ENCODE measurements around the gene TP53RK. TPM values are rescaled to one million over a fixed set of nuclear protein-coding genes. Genes with fewer than 3 reads are reported as not detected.

TP53RK gene
- total RNA-seq, 4 donors from 2014 or later = 20.2 to 49.6 (median 36.1) TPM

GRCh38 chr20:46674253-46675083 is 14.8 kb downstream of the TP53RK start:
- WGBS, 2 donors = 58 to 65% methylated on average over 14 of the region's 14 CpGs
- intact Hi-C loops (cut with DNase I) = no loop called here
- Histone ChIP-seq H3K4me1 (no peaks in the 10 kb centered on the region), H3K27me3 (no peaks in the 10 kb centered on the region), H3K9me3 (no peaks in the 10 kb centered on the region), H3K27ac (no peak overlapping the region), H3K36me3 (no peaks in the 10 kb centered on the region), H3K4me3 (replicated peaks in 1 of 3) (no peak overlapping the region)
- no peak for TF ChIP-seq POLR2A (IDR thresholded peaks at IDR 0.05)
- TF ChIP-seq CTCF (IDR thresholded peaks at IDR 0.05) = no peak
- DNase-seq = no peak

GRCh38 chr20:46673394-46674252 is 15.6 kb downstream of the TP53RK start:
- intact Hi-C loops (cut with DNase I) = no loop called here
- no peak for TF ChIP-seq CTCF (IDR thresholded peaks at IDR 0.05)
- 85 to 89% methylated on average over 11 of the region's 11 CpGs for WGBS, 2 donors

GRCh38 chr20:46672543-46673148 is 16.6 kb downstream of the TP53RK start:
- H3K27me3 ChIP-seq = no peaks in the 10 kb centered on the region
- no peaks in the 10 kb centered on the region for H3K9me3 ChIP-seq
- H3K4me1 ChIP-seq = no peaks in the 10 kb centered on the region
- H3K4me3 ChIP-seq (replicated peaks in 1 of 3) = no peak overlapping the region
- no peak for DNase-seq
- H3K36me3 ChIP-seq = no peaks in the 10 kb centered on the region
- no peak for TF ChIP-seq POLR2A (IDR thresholded peaks at IDR 0.05)
- H3K27ac ChIP-seq = no peak overlapping the region
- 91 to 95% methylated on average over 4 to 5 of the region's 5 CpGs for WGBS, 2 donors
- intact Hi-C loops (cut with DNase I) = no loop called here

More at GRCh38 chr20:46673394-46674252, 15.6 kb downstream of the TP53RK start:
- Histone ChIP-seq H3K4me1 (no peaks in the 10 kb centered on the region), H3K27me3 (no peaks in the 10 kb centered on the region), H3K9me3 (no peaks in the 10 kb centered on the region), H3K27ac (no peak overlapping the region), H3K36me3 (no peaks in the 10 kb centered on the region), H3K4me3 (replicated peaks in 1 of 3) (no peak overlapping the region)
- no peak for DNase-seq

- Histone ChIP-seq H3K27me3 (no peaks in the 10 kb centered on the region), H3K27ac (no peak overlapping the region), H3K4me3 (replicated peaks in 1 of 3) (no peak overlapping the region), H3K36me3 (no peaks in the 10 kb centered on the region), H3K9me3 (no peaks in the 10 kb centered on the region), H3K4me1 (no peaks in the 10 kb centered on the region)
- DNase-seq = no peak
- WGBS, 2 donors = 94 to 98% methylated on average over 3 of the region's 3 CpGs
- TF ChIP-seq POLR2A (IDR thresholded peaks at IDR 0.05) = no peak
- no peak for TF ChIP-seq CTCF (IDR thresholded peaks at IDR 0.05)
- intact Hi-C loops (cut with DNase I) = no loop called here
Observed at GRCh38 chr20:46671866-46672542, 17.2 kb downstream of the TP53RK start.
